GM08714 (cell line): ENCODE measurements around the gene ELMO1.
"Not testable (repeated sequence)": the region's sequence is repeated elsewhere in the genome, so short reads cannot be mapped to it uniquely, and the experiment has no call there.

Source experiments
- H3K4me3 ChIP-seq: fragments of 200-500 bp; sonication (Bioruptor generic); 2 replicates; pipeline ENCODE4 v1.5.1; 2014; ENCODE audit warnings: mild to moderate bottlenecking, low read length, inconsistent platforms
- ZNF274 ChIP-seq: IDR thresholded peaks from 2 replicates; pipeline ENCODE4 v1.6.1; 2012; ENCODE audit warnings: mild to moderate bottlenecking, low read depth, low read length

ELMO1 gene

DNA sequence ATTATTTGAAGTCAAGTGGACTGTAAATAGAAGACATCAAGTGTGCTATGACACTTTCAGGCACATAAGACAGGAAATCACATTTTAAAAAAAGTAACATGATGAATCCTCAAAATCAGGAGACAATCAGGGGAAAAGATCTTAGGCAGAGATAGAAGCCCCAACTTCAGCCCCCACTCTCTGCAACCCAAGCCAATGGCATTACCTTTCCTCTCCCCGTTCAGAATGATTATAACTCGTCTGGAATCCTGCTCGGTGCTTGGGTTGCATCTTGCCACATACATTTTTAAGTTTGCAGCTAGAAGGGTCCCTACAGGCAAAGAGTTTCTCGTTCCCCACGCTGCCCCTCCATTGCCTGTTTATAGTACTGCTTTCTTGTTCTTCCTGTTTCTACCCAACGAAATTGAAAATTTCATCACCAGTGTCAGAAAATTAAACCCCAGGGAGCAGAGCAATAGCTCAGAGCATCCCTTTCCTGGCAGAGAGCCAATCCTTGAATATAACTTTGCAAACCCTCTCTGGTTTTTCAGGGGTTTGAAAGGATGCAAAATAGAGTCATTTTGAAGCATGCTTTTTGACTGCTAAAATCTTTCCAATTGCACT lies 463.9 kb downstream of the ELMO1 start:
- TF ChIP-seq ZNF274, result no peak

DNA sequence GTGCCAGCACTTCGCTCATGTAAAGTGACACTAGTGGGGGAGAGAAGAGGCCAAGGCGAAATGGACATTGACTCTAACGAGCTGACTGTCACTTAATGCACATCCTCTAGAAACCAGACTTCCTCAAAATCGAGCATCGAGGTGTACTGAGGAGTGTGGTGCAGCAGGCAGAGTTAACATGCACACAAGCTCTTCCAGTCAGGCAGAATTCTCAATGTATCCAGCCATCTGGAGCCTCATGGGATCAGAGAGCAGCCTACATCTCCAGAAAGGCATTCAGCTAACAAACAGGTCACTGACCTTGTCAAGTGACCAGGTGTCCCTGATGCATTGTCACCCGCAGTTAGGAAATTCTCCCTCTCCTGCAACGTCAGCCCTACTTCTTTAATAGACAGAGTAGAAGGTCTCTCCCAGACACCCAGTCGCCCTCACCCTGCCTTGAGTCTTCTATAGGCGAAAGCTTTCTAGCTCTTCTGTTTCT lies 464.6 kb downstream of the ELMO1 start:
- no peak overlapping the region for H3K4me3 ChIP-seq
- no peak for TF ChIP-seq ZNF274

More for the DNA sequence above, 463.9 kb downstream of the ELMO1 start:
- H3K4me3 ChIP-seq, result no peak overlapping the region

DNA sequence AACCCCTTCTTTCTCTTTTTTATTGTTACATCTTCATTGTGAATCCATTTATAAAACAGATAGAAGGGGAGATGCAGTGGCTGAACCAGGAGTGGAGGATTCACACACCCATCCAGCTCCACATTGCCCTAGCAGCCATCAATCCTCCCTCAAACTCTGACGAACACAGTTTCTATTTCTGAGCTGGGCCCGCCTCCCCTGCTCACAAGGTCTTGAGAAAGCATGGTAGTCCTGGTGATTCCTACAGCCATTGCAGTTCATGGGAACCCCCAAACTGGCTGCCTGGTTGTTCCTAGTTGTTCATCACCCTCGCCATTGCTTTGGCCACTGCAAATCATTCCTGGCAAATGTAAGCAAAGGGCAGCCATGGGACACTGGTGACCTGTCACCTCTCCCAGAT lies 465.9 kb downstream of the ELMO1 start:
- no peak overlapping the region for H3K4me3 ChIP-seq
- TF ChIP-seq ZNF274, result no peak

DNA sequence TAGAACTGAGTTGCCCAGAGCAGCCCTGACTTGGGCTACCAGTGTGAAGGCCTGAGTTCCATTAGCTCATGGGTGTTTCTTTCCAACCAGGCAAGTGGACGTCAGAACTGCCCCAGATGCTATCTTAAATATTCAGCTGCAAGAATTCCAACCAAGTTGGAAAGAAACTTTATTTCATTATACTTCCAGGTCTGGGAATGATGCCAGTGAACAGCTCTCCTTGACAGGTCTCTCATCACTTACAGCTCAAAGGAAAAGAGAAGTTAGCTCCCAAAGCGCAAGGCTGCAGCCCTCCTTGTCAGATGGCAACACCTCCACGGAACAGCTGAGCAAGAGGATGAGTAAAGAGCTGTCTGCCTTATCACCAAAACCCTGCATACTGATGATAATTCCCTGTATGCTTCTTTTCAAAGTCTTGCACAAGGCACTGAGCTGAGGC lies 468.8 kb downstream of the ELMO1 start:
- no peak for TF ChIP-seq ZNF274
- H3K4me3 ChIP-seq, result no peak overlapping the region

DNA sequence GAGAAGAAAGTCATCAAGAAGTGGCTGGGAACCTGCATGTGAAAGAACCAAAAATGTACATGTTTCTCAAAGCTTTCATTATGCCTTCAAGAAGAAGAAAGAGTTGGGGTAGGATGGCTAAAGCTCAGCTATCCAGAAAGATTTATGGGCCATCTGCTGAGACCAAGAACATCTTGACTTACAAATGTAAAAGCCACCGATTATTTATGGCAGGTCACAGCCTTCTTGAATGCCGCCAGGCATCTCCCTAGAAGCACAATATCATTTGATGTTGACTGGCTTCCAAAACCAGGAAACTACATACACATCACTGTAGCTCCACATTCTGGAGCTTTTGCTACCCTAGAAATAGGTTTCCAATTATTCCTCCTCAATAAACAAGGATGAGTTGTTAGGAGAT lies 470.2 kb downstream of the ELMO1 start:
- no peak for TF ChIP-seq ZNF274

DNA sequence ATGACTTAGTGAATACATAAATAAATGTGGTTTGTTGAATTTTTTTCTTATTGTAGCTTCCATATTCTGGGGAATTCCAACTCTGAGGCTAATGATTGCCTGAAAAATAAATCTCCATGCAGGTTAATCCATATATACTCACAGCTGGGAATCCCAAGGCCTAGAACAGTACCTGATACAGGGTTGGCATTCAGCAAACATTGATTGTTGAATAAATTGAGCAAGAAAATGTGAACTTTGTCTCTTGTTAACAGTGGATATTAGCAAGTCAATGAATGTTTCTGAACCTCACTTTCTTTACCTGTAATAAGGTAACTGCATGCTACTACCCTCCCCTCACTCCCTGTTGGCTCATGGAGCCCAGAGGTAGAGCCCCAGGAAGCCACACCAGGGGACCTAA lies 470.8 kb downstream of the ELMO1 start:
- no peak for TF ChIP-seq ZNF274
- H3K4me3 ChIP-seq, result no peak overlapping the region

More for the DNA sequence above, 470.2 kb downstream of the ELMO1 start:
- no peak overlapping the region for H3K4me3 ChIP-seq

DNA sequence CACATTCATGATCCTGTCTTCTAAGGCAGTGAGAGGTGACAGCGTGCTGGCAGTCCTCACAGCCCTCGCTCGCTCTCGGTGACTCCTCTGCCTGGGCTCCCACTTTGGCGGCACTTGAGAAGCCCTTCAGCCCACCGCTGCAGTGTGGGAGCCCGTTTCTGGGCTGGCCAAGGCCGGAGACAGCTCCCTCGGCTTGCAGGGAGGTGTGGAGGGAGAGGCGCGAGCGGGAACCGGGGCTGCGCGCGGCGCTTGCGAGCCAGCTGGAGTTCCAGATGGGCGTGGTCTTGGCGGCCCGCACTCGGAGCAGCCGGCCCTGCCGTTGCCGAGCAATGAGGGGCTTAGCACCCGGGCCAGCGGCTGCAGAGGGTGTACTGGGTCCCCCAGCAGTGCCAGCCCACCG lies 475.1 kb downstream of the ELMO1 start:
- H3K4me3 ChIP-seq, result not testable (repeated sequence)

DNA sequence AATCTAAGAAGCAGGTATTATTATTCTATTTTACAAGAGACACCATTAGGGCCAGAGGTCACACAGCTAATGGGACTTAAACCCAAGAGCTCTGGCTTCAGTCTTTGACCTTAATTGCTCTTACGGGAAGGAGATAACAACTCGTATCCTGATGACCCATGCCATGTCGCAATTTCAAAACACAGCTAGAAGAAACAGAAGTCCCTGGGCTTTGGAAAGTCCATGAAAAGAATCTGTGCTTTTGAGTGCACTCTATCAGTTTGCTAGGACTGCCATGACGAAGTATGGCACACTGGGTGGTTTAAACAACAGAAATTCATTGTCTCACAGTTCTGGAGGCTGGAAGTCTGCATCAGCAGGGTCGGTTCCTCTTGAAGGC lies 476.5 kb downstream of the ELMO1 start:
- no peak for TF ChIP-seq ZNF274
- no peak overlapping the region for H3K4me3 ChIP-seq

DNA sequence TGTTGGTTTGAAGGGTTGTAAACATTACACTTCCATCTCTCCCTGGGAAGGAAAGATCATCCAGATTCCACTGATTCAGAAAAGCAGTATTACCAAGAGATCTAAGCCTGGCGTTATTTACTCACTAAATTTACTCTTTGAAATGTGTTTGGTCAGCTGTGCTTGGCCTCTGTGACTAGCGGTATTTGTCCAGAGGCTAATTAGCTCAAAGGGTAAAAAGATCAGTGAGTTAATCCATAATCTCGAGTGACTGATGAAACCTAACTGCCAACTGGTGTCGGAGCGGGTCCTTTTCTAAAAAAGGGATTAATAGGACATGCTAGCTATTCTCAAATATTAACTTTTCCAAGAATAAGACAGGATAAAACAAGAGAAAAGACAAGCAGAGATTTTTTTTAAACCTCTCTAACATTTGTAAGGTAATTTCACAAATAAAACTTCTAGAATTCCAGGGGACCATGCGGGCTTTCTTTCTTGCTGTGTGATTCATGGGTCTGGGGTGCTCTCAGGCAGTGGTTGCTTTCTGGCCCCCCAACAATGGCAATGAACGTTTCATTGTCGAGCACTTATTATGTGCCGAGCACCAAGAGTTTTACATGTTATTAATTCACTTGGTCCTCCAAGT lies 477.0 kb downstream of the ELMO1 start:
- H3K4me3 ChIP-seq, result no peak overlapping the region
- TF ChIP-seq ZNF274, result no peak

DNA sequence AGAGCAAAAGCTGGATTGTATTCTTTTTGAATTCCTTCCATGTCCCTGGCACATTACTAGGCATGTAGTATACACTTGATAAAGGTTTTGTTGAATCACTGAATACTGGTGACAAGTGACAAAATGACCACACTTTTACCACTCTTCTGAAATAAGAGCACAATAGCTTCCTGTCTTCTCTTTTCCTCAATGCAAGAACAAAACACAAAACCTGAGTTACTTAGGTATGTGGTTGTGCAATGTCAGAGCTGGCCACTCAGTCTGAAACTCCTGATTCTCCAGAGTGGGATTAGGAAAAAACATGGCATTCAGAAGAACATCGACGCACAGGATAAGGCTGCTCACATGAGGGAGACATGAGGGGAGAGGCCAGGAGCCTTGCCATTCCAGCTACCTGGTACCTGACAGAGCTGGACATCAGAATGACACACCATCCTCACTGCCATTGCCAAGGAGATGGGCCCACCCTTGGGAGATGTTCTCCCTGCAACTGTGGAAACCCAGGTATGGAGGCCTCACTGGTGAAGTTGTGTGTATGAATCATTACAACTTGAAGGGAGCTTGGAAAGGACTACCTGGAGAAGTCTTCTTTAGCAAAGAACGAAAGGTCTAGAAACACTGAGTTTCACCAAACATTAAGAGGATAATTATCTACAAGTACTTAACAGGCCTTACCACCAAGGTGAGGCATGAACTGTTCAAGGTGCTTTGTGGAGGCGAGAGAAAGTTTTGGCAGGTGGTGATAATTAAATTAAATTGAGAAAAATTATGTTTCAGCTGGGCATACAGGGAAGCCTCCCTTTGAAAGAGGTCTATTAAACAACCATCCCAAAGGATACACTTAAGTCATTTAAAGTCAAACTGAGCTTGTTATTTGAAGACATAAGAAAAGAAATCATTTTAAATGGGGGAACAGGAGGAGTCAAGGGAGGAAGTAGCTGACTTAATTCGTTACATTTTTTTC lies 477.8 kb downstream of the ELMO1 start:
- TF ChIP-seq ZNF274, result no peak
- H3K4me3 ChIP-seq, result no peak overlapping the region

DNA sequence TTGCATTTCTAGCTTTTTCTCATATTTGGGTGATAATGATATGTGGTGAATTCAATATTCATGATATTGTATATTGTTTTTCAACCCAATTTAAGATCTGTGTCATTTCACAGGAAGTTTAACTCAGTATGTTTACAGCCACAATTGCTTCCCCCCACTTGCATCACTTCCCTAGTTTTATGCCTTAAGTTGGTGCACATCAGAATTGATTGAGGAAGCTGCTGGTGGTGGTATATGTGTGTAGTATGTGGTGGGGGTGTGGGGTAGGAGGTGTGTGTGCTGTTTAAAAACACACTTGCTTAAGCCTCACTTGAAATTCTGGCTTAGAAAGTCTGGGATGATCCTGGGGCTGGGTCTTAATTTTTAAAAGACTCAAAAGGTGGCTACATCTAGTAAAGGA lies 479.3 kb downstream of the ELMO1 start:
- no peak overlapping the region for H3K4me3 ChIP-seq
- TF ChIP-seq ZNF274, result no peak

DNA sequence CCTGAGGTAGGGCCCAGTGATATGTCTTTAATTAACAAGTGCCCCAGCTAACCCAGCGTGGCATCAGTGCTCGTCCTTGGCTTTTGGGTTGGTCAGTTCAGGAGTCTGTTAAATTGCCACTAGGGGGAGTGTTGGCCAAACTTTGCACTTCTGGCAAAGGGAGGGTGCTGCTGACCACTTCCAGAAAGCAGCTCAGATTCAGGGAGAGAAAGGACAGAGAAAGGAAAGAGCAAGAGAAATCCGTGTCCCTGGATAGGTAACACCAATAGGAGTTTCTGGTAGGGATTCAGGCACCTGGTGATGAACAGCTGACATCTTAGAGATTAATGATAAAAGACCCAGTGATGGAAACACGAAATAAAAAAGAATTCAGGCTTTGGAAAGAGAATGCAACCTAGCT lies 481.3 kb downstream of the ELMO1 start:
- no peak overlapping the region for H3K4me3 ChIP-seq
- TF ChIP-seq ZNF274, result no peak

DNA sequence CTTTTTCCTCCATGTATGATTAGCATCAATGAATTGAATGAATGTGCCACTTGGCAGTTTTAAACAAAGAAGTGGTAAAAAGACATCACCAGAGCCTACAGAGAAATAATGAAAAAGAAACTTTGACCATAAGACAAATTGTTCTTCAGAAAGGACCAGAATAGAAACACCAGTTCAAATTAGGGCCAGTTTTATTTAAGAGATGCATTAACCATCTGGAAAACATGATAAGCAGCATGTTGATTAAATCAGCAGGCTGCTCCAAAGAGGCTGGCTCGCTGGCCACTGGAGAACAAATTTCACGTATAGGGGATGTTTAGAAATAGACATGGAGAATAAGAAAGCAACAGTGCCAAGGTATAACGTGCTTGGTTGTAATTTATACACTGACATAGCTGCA lies 482.0 kb downstream of the ELMO1 start:
- TF ChIP-seq ZNF274, result no peak

DNA sequence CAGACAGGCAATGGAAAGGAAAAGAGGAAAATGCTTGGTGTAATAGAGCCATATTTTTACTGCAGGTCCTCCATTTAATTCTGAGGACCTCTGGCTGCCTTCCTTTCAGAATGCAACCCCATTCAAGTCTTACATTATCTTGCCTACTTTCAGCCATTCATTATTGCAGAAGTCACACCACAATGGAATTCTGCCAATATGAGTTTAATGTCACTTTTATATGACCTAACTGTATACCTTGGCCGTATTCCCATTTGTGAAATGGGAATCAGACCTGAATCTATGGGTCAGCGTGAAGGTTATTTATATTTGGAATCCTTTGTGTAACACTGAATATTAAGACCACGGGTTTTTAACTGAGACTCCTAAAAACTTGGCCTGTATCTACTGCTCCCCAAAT lies 482.6 kb downstream of the ELMO1 start:
- no peak for TF ChIP-seq ZNF274

More for the DNA sequence above, 482.0 kb downstream of the ELMO1 start:
- no peak overlapping the region for H3K4me3 ChIP-seq

DNA sequence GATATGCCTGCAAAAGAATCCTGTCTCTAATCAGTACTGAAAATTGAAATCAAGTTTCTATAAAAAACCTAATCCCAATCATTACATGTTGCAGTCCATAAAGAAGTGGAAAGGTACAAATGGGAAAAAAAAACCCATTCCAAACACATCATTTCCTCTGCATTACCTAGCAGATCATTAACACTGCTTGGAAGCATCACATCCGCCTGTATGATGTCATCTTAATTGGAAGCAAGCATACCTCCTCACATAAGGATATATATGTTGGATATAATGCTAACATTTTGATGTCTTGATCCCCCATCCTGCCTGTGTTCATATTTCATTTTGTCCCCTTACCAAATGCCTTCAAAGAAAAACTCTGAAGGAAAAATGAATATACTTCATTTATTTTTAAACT lies 483.0 kb downstream of the ELMO1 start:
- no peak for TF ChIP-seq ZNF274
- H3K4me3 ChIP-seq, result no peak overlapping the region

More for the DNA sequence above, 482.6 kb downstream of the ELMO1 start:
- no peak overlapping the region for H3K4me3 ChIP-seq
